GM12892 (cell line): Measurements from ENCODE around the gene PARVB.

ENCODE experiments used
- POLR2A ChIP-seq: IDR thresholded peaks from 2 replicates; pipeline ENCODE4 v1.6.1; 2011; ENCODE audit warnings: low read depth, low read length, control low read depth
- POLR2AphosphoS5 ChIP-seq: IDR thresholded peaks from 2 replicates; pipeline ENCODE4 v1.6.1; 2011; ENCODE audit warnings: low read depth, low read length, control low read depth

DNA sequence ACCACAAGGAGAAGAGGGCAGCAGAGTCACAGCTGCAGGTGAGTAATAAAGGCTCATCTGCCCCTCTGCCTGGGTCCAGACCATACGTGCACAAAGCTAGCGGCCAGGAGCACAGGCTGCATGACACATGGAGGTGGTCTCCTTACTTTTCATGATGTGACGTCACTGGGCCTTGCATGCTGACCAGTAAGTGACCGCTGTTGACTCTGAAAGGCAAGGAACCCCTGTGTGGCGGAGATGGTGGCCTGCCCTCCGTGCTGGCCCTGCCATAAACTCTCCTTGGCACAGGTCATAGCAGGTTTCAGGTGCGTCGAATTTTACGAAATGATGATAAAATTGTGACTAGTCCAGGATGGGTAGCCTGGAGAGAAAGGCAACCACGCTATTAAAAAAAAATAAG, 149.1 kb downstream of the PARVB start:
- TF ChIP-seq POLR2A, result 0 out of 2 replicates have a peak, but pooled peaks have one; percentile 9
- peak; percentile 35; the same call in 1 of the 2 replicates for TF ChIP-seq POLR2AphosphoS5
